ENCODE results near the gene NDUFS7. TPM values are rescaled to one million over a fixed set of nuclear protein-coding genes. Genes with fewer than 3 reads are reported as not detected.

Gene NDUFS7
- polyA plus RNA-seq (2013, experiment 1 of 2; ENCODE audit: insufficient read length), result 77.5 TPM
- polyA plus RNA-seq (2013, experiment 2 of 2; ENCODE audit: insufficient read length), result 70.6 TPM

GRCh38 chr19:1383312-1384084, at the start of gene NDUFS7:
NDUFS7 (plus strand) TSS chr19:1383907; CDS start chr19:1383927, 20 bp downstream.
- DNase-seq, result peak; percentile 94

DNA sequence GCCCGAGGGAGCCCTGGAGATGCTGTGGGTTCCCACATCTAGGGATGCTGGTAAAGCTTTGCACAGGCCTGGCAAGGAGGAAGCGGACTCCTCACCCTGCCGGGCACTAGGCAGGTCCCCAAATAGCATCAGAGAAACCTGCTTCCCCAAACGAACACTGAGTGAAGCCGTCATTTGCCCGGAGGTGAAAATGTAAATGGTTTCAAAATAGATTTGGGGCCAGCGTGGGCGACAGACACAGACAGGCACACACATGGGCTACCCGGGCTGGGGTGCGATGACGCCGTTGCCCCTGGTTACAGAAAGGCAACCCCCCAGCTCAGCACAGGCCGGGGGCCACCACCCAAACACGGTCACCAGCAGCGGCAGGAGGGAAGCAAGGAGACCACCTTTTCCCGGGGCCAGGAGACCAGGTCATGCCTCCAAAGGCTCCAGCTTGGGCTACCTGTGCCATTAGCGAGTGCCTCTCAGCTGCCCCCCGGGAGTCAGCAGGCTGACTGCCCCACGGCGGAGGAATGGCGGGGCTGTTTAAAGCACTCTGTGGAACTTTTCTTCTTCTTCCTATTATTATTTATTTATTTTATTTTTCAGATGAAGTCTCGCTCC, 47.5 kb upstream of the NDUFS7 start:
- no peak for DNase-seq

DNA sequence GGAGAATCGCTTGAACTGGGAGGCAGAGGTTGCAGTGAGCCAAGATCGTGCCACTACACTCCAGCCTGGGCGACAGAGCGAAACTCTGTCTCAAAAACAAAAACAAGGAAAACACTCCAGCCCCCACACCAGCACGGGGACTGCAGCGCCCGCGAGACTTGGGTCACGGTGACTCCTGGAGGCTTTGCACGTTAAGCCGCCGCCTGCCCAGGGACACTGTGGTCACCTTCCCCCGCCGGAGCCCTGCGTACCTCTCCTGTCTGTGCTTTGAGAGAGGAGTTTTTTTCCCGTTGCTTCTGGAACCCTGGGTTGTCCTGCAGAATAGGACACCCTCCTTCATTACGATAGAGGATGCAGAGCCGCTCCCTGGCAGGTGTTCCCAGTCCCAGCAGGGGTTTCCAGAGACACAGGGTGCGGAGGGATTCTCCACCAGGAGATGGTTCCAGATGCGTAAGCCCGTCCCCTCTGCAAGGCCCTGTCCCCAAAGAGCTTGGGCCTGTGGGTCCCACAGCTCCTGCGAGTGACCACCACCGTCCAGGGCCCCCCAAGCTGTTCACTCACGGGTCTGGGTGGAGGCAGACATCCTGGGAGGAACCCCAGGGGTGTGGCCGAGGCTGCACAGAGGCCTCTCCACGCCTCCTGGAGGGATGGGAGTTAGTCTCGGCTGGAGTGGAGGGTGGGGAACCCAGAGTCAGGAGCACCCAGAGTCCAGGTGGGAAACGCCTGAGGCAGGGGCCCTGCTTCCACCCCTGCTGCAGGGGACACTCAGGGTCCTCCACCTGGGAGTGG, 42.8 kb upstream of the NDUFS7 start:
- DNase-seq, result no peak

GRCh38 chr19:1343041-1343440, 40.7 kb upstream of the NDUFS7 start:
- no peak for DNase-seq

GRCh38 chr19:1349211-1349610, 34.5 kb upstream of the NDUFS7 start:
- no peak for DNase-seq

DNA sequence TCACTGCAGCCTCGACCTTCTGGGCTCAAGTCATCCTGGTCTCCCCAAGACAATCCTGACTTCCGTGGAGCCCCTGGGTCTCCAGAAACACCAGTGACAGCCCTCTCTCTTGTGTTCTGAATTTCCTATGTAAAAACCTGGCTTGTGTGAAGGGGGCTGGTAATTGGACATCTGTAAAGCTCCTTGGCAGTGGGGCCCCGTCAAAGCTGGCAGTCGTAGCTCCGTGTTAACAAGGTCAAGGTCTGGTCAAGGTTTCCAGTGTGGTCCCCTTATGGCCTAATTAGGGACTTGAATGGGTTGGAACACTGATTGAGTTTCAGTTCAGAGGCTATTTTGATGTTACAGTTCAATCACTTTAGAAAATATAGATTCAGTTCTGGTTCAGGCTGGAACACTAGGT, 32.8 kb upstream of the NDUFS7 start:
- DNase-seq, result no peak

- peak; percentile 16 for DNase-seq
Observed at GRCh38 chr19:1351381-1351851, 32.3 kb upstream of the NDUFS7 start.

GRCh38 chr19:1353144-1353543, 30.6 kb upstream of the NDUFS7 start:
- no peak for DNase-seq

DNA sequence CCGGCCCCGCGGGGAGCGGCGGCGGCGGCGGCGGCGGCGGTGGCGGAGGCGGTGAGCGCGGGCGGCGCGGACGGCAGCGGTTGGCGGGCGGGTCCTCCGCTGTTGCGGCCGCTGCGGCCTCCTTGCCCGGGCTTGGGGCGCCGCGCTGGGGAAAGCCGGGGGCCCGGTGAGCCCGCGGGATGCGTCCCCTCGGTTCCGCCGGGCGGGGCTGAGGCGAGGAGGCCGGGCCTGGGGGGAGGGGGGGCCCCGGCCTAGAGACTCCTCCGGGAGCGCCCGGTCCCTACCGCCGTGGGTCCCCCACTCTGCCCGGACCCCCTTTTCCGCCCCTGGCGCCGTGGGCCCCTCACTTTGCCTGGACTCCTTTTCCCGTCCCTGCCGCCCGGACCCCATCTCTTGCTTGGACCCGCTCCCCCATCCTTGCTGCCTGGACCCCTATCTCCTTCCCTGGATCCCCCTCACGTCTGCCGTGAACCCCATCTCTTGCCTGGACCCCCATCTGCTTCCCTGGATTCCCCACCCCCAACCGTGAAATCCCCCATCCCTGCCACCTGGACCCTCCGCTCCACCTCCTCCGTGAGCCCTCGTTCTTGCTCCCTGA, 28.6 kb upstream of the NDUFS7 start:
- no peak for DNase-seq

DNA sequence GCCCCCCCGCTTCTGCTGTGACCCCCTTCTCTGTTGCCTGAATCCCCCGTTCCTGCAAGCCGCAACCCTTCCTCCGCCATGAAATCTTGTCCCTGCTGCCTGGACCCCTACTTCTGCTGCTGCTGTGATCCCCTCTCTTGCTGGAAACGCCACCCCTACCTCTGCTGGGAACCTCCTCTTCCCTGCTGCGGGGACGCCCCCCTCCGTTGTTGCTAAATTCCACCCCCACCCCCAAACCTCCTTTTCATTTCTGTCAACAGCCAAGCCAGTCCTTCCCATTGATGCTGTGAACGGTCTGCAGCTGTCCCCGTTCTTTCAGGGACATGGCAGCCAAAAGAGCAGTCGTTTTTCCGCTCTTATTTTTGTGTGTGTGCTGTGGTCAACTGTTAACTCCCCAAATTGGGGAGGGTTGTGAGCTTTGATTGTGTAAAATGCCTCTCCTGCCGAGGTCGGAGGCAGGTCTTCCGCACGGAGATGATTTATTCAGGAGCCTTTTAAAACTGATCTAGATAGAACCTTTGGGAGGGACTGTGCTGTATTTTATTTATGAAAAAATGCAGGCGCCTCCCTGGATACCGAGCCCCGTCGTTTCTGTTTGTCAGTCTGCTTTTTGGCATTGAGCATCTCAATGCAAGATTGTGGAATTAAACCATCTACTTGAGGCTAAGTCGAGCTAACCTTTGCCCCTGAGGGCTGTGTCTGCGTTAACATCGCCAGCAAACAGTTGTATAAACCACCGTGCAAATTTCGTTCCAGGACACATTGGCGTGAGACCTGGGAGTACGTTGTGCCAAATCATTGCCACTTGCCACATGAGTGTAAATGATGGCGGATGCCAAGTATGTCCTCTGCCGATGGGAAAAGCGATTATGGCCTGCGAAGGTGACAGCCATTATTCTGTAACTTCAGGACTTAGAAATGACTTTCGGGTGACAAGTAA, 27.9 kb upstream of the NDUFS7 start:
- DNase-seq, result no peak

DNA sequence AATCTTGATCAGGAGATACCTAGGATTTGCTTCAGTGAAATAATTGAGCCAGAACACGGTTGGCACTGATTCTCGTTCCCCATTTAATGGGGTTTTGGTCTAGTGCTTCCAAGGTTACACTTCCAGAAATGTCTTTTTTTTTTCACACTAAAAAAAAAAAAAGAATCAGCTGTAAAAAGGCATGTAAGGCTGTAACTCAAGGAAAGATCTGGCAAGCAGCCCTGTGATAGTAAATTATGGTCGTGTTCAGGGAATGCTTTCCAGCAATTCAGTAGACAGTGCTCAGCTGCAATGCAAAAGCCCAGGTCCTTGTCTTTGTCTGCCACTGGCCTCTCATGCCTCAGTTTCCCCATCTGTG, 27.2 kb upstream of the NDUFS7 start:
- peak; percentile 22 for DNase-seq

GRCh38 chr19:1357531-1358109, 26.1 kb upstream of the NDUFS7 start:
- DNase-seq, result no peak

DNA sequence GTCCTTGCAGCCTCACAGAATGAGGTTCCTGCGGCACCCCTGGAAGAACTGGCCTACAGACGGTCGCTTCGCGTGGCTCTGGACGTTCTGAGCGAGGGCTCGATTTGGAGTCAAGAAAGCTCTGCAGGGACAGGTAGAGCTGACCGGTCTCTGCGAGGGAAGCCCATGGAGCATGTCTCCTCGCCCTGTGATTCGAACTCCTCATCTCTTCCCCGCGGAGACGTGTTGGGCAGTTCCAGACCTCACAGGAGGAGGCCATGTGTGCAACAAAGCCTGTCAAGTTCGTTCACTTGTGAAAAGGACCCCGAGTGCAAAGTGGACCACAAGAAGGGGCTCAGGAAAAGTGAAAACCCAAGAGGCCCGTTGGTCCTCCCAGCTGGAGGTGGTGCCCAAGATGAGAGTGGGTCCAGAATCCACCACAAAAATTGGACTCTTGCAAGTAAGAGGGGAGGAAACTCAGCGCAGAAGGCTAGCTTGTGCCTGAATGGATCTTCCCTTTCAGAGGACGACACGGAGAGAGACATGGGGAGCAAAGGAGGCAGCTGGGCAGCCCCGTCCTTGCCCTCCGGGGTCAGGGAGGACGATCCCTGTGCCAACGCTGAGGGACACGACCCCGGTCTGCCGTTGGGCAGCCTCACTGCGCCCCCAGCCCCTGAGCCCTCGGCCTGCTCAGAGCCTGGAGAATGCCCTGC, 23.4 kb upstream of the NDUFS7 start:
- no peak for DNase-seq

DNA sequence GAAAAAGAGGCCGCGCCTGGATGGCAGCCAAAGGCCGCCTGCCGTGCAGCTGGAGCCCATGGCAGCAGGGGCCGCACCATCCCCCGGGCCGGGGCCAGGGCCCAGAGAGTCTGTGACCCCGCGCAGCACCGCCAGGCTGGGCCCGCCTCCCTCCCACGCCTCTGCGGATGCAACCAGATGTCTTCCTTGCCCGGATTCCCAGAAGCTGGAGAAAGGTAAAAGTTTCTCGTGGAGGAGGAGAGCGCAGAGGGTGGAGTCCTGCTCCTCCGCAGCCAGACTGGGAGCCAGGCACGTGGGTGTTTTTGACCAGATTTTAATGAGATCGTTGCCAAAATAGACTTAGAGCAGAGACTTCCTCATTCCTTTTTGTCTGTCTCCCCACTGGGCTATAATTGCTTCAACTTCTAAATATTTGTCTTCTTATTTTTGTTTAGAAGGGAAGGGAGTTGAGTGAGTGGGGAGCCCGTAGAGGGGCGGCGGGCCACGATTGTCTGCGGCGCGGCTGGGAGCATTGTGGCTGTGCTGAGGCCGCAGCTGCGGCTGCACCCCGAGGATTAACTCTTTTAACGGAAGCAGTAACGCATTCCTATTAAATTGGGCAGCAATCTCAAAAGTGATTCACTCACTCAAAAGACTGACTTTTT, 22.8 kb upstream of the NDUFS7 start:
- peak; percentile 85 for DNase-seq

- peak; percentile 92 for DNase-seq
Observed at GRCh38 chr19:1361601-1362386, 21.9 kb upstream of the NDUFS7 start.

- DNase-seq, result no peak
Observed at GRCh38 chr19:1362387-1363257, 21.1 kb upstream of the NDUFS7 start.

GRCh38 chr19:1363599-1363998, 20.1 kb upstream of the NDUFS7 start:
- no peak for DNase-seq

- no peak for DNase-seq
Observed at GRCh38 chr19:1364070-1364704, 19.5 kb upstream of the NDUFS7 start.

Data from fibroblast of skin of scalp (primary cell).